NCI-H226 (cell line): ENCODE data around the gene FOXP4.

Source experiments
- DNase-seq: peaks from one replicate; pipeline ENCODE4 v3.0.0-alpha.2; 2015

The FOXP4 gene, protein sequence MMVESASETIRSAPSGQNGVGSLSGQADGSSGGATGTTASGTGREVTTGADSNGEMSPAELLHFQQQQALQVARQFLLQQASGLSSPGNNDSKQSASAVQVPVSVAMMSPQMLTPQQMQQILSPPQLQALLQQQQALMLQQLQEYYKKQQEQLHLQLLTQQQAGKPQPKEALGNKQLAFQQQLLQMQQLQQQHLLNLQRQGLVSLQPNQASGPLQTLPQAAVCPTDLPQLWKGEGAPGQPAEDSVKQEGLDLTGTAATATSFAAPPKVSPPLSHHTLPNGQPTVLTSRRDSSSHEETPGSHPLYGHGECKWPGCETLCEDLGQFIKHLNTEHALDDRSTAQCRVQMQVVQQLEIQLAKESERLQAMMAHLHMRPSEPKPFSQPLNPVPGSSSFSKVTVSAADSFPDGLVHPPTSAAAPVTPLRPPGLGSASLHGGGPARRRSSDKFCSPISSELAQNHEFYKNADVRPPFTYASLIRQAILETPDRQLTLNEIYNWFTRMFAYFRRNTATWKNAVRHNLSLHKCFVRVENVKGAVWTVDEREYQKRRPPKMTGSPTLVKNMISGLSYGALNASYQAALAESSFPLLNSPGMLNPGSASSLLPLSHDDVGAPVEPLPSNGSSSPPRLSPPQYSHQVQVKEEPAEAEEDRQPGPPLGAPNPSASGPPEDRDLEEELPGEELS

DNA sequence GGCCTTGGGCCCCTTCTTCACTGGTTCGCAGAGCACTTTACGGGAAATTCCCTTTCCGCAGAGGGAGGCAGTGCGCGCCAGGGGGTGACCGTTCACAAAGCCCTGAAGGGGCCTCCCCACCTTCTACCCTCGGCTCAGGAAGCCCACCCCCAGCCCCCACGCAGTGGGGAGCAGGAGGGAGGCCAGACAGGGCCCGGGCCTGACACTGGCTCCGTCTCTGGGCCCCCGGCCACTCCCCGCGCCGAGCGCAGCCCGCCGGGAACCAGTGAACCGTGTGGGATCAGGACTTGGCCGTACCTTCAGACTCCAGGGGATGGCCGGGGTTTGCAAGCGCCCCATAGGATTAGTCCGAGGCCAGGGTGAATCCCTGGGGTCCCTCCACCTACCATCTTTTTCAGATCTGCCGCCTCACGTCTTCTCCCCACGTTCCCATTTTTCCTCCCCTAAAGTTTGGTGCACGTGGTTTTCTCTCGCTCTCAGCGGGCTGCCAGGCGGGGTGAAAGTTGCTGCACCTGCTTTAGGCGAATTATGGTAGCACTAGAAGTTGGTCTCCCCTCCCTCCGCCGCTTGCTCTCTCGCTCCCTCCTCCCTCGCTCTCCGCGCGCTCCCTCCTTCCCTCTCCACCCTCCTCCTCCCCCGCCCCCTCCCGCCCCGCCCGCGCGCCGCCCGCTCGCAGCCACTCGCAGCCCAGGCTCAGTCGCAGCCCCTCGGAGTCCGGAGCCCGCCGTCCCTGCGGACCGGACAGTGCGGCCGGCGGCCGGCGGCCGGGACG is at the start of gene FOXP4:
Gene FOXP4 (plus strand): TSS at position 679 of the 772 bp plus-strand sequence. CDS start 19,380 bp downstream, outside the sequence.
- DNase-seq: peak; percentile 91

- no peak for DNase-seq
Observed at GRCh38 chr6:41497573-41497972, 48.6 kb upstream of the FOXP4 start.

DNA sequence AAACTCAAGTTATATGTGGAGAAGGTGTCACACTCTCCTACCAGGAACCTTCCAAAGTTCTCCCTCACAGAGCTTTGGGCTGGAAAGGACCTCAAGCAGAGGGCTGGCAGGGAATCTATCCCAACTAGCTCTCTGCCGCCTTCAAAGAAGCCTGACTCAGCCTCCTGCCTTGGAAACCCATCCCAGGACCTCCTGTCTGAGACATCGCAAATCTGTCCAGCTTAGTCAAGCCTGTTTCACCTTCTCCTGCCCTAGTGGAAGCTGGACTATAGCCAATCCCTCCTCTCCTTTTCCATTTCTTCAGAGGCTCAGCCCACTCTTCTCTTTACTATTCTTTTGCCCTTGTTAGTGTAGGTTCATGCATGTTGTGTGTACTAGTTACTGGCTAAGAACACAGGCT is 48.2 kb upstream of the FOXP4 start:
- DNase-seq: peak; percentile 49

DNA sequence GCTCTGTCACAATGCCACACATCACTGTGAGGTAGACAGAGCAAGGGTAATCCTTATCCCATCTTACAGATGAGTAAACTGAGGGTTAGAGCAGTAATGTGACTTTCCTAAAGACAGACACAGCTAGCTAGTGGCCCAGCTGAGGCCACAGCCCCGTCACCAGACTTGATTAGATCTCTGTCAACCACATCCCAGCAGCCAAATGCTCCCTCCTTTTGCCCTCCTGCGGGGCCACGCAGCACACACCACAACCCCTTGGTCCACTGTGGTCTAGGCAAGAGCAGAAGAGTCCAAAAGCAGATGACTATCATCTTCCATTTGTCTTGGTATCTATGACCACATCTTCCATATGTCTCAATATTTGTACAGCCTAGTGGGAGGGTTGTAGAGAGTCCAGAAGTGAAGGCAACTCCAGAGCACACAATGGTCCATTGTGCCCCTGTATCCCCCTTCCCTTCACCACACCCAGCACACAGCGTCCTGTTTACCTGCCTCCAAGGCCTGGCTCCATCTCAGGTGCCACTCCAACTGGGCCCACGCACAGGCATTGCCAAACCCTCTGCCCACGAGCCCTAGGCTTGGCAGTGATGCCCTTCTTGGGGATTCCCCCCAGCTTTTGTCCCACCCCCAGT is 47.1 kb upstream of the FOXP4 start:
- no peak for DNase-seq

- no peak for DNase-seq
Observed at GRCh38 chr6:41500561-41500960, 45.6 kb upstream of the FOXP4 start.

- DNase-seq: no peak
Observed at GRCh38 chr6:41502566-41502916, 43.6 kb upstream of the FOXP4 start.

DNA sequence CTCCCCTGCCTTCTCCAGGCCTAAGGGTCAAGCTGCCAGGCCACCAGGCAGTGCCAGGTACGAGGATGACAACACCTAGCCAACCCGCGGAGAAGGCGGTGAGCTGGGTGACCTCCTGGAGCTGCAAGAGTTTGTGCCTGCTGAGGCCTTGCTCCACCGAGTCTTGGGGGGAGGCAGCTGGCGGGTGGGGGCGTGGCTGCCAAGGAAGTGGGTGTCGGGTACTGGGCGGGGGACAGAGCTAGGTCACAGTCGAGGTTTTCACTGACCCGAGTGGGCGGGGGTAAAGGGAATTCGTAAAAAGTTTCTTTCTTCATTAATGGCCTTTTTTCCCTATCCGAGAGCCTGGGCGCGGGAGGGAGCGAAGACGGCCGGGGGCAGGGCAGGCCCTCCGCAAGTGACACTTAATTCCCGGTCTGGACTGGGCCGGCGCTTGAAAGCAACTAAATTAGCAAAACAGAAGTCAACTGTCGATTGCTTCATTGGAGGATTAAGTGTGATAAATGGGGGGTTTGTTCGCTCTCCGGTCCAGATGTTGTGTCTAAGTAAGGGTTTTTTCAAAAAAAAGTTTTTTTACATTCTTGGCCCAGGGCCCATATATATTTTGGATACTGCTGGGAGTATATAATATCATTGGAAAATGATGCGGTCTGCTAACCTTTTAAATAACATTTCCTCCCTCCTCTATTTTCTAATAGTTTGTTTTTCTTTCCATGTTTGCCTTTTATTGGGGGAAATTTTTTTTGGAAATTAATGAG is 43.1 kb upstream of the FOXP4 start:
- no peak for DNase-seq

DNA sequence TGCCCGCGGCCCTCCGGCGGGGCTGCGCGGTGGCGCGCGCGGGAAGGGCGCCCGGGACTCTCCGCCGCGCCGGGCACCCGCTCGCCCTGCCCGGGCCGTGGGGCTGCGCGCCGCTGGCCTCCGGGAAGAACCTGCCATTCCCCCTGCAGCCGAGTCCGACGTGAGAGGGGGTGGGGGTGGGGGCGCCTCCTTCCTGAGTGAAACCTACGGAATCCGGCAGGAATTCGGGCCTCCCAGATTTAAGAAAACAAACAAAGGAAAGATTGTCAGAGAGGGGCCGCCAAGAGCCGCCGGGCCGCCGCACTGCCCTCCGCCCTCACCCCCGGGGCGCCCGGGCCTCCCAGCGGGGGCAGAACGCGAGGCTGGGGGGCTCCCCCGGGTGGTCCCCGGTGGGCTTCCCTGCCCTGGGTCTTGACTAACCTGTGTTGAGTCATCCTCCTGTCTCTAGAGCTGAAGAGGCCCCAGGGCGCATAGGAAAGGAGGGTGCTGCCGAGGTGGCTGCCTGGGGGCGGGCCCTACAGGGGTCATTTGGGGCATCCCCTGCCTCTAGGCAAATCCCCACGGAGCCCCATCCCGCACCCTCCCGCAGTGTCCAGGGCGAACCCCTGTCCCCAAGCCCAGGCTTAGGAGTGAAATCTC is 42.2 kb upstream of the FOXP4 start:
- DNase-seq: peak; percentile 58

GRCh38 chr6:41504466-41505121 is 41.6 kb upstream of the FOXP4 start:
- DNase-seq: peak; percentile 10

- DNase-seq: peak; percentile 58
Observed at GRCh38 chr6:41505122-41506049, 40.8 kb upstream of the FOXP4 start.

- no peak for DNase-seq
Observed at GRCh38 chr6:41508479-41508878, 37.7 kb upstream of the FOXP4 start.

- no peak for DNase-seq
Observed at GRCh38 chr6:41509580-41509979, 36.6 kb upstream of the FOXP4 start.

DNA sequence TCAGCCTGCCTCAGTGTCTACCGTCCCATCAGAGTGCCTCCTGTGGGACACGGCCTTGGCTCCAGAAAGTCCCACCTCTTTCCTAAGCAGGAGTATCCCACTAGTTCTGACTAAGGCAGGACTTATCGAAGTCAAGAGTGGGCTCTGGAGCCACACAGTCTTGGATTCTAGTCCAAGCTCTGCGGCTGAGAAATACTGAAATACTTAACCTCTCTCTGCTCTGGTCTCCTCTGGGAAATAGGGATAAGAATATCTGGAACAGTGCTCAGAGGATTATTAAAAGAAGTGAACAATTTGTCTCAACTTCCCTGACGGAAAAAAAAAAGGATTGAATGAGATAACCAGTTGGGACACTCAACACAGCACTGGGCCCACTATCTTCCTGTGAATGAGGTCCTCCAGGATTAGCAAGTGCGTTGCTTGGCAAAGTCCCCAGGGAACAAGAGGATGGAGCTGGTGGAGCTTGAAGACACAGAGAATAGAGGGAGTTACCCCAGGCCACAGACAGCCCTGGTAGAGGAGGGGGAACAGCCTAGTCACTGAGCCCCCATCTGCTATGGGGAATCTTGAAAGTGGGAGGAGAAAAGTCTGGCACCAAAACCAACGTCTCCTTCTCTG is 34.6 kb upstream of the FOXP4 start:
- DNase-seq: no peak

- DNase-seq: no peak
Observed at GRCh38 chr6:41512146-41512701, 34.0 kb upstream of the FOXP4 start.

DNA sequence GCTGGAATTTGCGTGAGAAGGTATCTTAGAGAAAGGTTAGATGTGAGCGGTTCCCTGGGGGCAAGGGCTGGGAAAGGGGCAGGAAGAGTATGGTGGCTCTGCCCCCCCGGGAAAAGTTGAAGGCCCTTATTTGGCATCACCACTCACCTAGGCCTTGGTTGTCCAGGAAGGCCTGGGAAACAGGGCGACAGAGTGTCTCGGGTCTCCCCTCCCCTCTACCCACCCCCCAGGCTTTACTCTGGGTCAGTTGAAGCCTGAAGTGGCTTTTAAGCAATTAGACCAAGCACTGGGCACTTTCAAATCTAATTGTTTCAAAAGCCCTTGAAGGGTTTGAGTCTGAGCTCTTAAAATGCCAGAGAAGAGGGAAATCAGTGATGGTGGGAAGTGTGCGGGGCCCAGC is 30.2 kb upstream of the FOXP4 start:
- no peak for DNase-seq

DNA sequence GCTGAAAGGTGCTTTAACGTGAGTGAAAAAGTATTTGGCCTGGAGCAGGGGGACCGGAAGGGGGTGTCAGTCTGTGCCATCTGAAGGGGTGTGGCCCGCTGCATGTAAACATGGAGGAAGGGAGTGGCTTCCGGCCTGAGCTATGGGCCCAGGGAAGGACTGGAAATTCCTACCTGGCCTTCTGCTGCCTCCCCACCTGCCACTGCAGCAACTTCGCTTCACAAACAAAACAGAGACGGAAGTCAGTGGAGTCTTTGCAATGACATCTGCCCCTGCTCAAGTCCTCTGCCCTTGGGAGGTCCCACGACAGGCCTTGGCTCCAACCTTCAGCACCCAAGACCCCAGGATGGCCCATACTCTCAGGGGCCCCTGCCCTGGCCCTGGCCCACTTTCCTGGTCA is 28.1 kb upstream of the FOXP4 start:
- no peak for DNase-seq

- DNase-seq: no peak
Observed at GRCh38 chr6:41519305-41519744, 26.9 kb upstream of the FOXP4 start.

- DNase-seq: no peak
Observed at GRCh38 chr6:41519745-41520699, 26.2 kb upstream of the FOXP4 start.
